Activated gamma-delta T cell treated with Interleukin-2 at 50 U/mL for 16 hours (primary cell): ENCODE measurements around the gene TMEM187.

Experiments used
- DNase-seq: peaks from one replicate; pipeline ENCODE4 v3.0.0-alpha.2; 2020

TMEM187 gene

DNA sequence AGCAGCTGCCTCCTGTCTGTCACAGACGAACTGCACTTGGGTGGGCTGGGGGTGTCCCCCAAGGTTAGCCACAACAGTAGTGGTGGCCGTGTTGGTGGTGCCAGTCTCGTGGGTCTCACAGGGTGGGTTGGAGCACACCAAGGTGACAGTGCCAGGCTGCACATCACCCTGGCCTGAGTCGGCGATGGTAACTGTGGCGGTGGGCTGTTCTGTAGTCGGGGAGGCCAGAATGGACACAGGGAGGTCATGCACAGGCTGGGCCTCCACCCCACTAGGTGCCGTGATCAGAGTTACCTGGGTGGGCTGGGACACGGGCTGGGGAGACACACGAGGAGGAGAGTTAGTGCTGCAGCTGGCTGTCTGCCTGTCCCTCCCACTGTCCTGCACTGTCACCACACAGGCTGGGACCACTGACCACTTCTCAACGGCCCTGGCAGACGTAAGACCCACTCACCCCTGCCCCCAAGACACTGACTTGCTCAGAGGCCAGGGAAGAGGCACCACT lies 17.3 kb upstream of the TMEM187 start:
- no peak for DNase-seq

DNA sequence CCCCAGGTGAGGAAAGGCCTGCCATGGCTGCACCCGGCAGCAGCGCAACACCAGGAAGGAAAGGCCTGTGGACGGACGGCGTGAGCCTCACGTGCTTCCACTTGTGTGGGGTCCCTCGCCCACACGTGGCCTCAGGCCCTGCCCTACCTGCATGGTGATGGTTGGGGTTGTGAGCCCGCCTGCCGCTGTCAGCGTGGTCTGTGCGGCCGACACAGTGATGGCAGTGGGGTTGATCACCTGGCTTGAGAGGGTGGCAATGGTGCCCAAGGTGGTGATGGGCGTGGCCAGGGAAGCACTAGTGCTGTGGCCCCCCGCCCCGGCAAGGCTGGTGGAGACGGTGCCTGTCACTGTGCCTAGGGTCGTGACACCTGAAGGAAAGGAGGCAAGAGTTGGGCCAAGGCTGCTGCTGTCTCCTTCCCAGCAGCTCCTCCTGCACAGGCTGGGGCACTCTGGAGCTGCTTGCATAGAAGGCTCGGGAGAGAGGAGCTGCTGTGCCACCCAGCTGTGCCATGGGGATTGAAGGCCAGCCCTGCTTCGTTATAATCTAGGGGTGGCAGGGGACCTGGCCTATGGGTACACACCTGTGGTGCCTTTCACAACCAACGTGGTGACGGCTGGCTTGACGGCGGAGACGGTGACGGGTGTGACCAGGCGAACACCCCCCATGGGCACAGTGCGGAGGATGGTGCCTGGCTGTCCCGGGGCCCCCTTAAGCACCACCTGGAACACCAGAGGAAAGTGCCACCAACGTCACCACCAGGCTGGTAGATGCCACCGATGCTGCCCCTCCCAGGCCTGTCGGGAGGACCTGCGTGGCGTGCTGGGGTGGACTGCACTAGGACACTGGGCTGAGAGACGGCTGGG lies 16.3 kb upstream of the TMEM187 start:
- DNase-seq = no peak

DNA sequence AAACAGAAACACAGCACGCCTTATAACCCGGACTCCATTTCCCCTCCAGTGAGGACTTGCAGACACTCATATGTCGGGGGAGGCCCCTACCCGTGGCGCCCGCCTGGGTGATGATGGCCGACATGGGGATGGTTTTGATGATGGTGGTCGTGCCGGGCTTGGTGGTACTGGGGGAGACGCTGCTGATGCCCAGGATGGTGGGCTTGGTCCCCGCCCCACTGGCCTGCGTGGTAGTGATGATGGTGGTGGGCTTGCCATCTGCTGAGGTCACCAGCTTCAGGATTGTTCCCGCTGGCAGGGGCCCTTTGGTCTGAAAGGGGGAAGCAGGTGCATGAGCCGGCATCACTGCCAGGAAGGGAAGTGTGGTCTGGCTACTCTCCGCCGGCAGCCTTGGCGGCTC lies 15.3 kb upstream of the TMEM187 start:
- DNase-seq = no peak

DNA sequence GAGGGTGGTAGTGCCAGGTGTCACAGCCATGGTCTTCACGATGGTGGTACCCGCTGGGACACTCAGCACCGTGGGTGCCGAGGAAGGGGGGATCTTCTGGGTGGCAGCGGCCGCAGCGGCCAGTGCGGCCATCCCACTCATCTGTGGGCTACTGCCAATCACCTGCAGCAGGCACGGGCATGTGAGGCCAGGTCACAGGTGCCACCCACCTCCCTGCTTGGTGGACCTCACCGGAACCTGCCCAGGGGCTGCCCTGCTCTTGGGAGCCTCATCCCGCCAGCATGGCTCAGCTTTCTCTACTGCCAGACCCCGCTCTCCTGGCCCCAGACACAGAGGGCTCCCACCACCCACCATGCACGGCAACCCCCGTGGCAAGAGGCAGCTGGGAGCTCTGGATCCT lies 13.9 kb upstream of the TMEM187 start:
- DNase-seq = no peak

DNA sequence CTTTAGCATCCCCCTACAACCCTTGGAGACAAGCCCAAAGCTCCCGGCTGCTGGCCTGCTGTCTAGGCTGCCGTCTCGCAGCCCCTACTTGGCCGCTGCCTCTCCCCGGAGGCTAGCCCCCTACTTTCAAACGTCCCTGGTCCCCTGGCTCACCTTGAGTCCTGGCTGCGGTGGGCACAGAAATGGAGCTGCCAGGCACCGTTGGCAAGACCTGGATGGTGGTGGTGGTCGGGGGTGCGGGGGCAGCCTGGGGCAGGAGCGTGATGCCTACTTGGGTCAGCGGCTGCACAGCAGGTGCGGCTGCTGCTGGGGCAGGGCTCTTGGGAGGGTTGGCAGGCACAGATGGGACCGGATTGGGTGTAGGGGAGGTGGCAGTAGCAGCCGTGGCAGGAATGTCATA lies 12.9 kb upstream of the TMEM187 start:
- no peak for DNase-seq

DNA sequence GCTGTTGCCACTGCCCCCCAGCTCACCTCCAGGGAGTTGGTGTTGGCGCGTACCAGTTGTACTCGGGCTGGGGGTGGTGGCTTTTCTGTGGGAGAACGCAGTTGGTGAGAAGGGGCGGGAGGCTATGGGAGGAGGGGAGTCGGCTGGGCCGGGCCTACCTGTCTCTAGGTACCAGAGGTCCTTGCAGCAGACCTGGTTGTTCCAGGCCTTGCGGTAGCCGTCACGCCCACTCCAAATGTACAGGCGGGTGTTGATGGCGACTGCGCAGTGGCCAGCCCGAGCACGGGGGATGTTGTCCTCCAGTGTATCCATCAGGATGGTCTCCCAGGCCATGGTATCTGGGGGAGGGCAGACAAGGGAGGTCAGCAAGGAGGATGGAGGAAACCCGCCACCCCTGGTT lies 12.5 kb upstream of the TMEM187 start:
- DNase-seq = no peak

DNA sequence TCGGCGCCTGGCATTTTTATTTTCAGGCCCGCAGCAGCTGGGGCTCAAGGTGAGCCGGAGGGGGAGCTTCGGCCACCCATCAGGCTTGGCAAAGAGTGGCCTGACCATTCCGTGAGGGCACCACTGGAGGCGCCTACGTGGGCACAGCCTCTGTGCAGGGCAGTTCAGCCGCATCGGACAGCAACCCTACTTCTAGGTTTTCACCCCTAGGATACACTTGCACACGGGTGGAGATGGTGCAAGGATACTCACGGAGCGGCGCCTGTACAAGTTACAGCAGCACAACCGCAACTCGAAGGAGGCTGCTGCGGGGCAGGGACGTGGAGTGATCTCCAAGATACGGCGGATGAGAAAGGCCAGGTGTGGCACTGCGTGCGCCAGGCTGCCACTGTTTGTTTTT lies 11.8 kb upstream of the TMEM187 start:
- no peak for DNase-seq

DNA sequence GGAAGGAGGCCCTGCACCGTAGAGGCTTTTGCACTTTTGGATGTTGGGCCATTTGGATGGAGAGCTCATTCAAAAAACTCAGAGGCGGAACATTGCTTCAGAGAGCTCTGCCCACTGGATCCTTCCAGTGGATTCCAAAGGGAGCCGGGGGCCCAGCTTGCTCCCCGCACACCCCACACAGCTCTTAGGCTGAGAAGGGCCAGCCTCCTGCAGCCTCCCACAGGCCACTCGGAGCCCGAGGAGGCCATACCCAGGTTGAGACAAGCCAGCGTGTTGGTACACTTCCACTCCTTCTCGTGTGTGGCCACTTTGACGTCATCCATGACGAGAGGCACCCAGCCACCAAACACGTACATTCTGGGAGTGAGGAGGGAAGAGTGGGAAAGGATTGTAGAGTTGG lies 11.3 kb upstream of the TMEM187 start:
- DNase-seq = no peak

DNA sequence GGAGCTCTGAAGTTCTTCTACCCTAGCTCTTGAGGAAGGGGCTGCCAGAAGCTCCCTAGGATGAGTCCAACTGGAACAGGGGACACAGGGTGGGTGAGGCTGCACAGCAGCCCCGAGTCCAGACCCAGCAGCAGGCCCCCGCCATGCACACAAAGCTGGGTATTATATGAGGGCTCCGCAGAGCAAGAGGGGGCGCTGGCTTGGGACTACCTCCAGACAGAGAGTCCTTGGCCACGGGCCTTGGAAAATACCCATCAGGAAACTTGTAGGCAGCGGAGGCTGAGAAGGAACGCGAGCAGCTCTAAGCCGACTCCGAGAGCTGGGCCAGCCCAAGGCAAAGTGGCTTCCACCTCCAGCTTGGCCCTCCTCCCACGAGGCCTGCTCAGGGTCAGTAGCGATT lies 9.0 kb upstream of the TMEM187 start:
- no peak for DNase-seq

DNA sequence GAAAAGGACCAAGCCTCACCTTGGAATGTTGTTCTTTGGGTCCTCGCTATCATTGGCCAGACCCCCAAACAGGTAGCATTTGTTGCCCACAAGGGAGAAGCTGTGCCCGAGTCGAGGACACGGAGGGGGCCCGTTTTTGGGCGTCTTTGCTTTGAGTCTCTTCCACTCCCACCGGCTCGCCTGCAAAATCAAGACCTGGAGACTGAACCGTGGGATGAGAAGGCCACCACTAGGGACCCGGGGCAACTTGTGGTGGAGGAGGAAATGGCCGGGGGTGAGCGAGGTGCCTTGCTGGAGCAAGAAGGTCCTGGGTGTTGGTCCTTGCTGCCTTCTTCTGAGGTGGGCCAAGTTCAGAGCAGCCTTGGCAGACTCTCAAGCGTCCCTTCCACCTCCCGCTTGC lies 8.4 kb upstream of the TMEM187 start:
- no peak for DNase-seq

DNA sequence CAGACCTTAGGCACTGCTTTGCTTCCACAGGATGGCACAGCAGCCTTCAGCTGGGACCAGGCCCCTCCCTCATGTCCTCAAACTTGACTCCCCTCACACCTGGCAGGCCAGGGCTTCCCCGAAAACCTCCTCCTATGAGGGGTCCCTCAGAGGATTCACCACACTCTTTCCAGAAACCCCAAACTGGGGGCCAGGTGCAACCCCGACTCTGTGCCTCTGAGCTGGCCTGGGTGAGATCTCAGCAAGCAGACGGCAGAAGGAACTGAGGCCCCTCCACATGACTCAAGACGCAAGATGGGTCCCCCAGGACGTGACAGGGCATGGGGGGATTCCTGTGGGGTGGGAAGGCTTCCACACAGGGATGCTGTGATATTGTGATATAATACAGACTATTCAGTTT lies 7.1 kb upstream of the TMEM187 start:
- no peak for DNase-seq

DNA sequence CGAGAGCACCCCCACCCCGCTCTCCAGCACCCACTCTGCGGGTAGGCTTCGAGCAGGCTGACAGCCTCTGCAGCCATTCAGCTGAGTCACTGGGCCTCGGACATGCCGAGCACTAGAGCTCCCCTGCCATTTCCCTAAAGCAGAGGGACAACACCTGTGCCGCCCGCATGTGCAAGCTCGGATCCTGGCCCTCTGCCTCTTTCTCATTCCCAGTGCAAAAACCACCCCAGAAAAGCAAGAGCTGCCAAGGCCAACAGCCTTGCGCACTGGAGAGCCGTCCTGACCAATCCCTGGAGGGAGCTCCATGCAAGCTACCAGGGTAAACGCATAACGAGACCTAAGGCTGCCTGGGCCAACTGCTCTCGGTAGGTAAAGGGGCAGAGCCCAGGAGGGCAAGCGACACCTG lies 6.3 kb upstream of the TMEM187 start:
- DNase-seq = no peak

DNA sequence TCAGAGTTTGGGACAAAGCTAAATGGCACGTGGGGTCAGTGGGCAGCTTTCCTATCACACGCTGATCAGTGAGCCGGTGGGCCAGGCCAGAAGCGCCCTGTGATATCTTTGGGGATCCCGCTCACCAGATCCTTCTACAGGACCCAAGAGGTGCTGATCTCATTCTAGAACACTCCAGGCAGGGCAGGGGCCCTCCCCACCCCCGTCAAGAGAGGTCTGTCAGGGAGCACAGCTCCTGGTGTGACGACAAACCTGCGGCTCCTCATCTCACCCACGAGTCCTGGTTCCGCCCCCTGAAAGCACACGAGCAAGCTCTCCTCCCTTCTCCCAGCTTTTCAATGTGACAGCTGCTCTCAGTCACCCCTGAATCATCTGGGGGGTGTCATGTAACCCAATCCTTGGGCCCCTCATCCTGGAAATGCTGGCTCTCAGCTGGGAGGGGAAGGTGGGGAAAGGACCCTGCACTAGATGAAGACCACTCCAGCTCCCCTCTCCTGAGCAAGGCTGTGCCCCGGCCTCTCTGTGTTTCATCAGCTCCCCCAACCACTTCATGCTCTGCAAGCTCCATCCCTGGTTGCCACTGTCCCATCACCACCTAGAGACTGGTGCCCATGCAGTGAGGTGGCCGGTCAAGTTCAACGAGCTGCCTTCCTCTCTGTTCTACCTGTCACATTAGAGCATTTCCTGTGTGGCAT lies 5.6 kb upstream of the TMEM187 start:
- DNase-seq = no peak

DNA sequence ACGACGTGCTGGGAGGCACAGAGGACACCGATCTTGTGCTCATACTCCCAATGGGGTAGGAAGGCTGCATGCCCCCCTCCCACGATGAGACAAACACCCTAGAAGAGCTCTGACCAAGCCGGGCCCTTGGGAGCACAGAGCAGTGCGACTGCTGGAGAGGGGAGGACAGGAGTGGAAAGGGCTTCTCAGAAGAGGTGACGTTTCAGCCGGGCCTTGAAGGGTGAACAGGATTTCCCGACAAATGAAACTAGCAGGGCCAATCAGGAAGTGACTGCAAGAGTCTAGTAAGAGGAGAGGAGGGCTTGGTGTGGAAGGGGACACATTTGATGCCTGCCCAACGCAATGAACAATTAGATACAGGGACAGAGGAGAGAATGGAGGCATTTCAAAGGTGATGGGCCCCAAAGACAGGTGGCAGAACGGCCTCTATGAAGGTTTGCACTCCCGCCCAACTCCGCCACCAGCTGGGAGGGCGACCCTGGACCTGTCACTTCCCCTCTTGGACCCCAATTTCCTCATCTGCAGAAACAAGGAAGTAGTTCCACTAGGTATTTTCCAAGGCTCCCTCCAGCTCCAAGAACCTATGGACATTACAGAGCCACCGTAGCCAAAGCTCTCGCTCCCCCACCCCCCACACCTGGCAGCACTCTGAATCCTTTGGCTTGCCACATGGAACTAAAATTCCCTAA lies 4.9 kb upstream of the TMEM187 start:
- no peak for DNase-seq

DNA sequence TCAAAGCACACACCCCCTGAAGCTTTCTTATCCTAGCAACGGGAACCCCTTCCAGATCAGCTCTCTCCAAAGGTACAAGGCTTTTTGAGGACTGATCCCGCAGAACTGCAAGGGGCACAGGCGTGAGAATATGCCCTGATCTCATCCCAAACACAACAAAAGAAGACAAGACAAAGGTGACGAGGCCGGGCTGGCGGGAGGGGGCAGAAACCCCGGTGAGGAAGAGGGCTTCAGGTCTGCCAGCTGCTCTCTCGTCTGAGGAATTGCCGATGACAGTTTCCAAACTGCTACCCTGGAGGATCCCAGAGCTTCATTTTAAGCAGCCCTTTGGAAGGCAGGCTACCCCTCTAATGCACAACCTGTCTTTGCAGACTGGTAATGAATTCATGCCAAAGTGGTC lies 4.3 kb upstream of the TMEM187 start:
- no peak for DNase-seq

DNA sequence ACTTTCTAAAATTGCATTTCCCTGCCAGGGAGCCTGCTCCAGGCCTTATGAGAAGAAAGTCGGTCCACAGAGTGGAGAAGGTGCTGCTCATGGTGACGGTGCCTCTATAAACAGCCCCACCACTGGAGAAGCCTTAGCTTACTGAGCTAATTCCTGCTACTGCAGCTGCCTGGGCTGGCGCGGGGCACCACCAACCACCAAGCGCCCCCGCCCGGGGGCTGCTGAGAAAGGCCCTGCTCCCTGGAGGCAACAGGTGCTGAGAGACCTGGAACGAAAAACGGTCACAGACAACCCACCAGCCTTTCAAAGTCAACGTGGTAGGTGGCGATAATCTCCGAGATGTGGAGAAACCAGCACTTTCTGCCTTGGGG lies 3.8 kb upstream of the TMEM187 start:
- no peak for DNase-seq

DNA sequence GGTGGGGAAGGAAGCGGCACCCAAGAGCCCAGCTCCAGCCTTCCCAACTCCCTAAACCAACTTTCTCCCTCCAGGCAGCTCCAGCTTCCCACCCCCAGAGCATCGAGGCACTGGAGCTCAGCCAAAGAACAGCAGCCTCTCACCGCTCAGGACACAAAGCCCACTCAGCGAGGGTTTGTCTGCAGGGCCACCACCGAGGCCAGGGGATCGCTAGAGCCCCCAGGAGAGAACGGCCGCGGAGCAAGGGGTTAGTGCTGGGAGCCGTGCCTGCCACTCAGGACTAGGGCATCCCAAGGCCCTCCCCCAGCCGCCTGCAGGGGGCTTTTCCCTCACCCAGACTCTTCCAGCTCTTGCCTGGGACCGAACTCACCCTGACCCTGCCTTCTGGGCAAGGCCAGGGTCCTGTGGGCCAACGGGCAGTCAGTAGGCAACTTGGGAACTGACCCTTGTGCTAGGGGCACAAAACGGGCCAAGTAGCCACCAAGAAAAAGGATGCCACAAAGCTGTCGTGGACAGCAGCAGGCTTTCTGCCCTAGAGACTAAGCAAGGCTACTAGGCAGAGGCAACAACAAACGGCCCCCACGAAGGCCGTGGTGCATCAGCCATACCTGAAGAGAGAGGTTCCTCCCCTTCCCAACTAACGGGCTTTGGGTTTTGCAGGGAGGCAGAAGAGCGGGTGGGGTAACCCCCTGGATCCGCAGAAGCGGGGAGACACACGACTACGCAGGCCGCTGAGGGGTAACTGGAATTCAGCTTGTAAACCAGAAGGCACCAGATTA lies 3.2 kb upstream of the TMEM187 start:
- no peak for DNase-seq

DNA sequence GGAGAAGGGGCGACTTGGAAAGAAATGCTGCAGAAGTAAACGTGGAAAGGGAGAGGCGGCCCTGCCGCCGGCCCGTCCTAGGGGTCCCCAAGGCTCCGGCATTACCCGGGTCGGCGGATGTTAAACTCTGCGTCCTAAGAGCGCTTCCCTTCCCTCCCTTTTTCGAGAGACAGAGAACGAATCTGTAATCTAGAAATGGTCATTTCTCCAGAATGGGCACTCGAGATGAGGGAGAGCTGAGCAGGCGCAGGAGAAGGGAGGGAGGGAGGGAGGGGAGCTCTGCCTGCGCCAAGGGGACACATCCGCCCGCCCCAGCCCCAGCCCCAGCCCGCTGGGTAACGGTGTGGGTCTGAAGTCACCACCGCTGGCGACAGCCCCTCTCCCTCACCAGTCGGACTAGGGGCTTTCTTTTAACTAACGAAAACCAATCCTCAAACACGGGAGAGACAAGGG lies 2.6 kb upstream of the TMEM187 start:
- DNase-seq = no peak

DNA sequence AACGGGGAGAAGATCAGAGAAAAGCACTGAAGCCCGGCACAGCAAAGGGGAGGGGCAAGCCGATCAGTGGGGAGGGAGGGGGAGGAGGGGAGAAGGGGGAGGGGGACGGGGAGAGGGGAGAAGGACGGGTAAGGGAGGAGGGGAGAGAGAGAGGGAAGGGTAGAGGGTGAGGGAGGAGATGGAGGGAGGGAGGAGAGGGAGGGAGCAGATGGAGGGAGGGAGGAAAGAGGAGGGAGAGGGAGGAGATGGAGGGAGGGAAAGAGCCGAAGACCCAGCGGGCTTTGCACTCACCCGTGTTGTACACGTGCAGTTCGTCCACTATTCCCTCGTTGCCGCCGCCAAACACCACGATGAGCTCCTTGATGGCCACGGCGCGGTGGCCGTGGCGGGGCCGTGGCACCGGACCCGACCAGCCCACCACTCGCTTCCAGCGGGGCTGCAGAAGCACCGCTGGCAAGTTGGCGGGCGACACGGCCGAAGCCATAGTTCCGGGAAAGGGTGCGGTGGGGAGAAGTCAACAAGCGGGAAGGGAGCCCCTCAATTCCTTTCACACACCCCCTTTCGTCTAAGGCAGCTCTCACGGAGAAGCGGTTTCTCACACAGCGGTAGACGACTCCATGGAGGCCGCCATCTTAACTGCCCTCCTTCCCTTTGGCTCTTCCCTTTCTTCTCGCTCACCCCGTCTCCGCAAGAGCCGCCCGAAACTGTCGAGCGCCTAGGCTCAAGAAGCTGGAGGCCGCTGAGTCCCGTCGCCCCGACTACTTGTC lies 2.0 kb upstream of the TMEM187 start:
- DNase-seq = no peak

DNA sequence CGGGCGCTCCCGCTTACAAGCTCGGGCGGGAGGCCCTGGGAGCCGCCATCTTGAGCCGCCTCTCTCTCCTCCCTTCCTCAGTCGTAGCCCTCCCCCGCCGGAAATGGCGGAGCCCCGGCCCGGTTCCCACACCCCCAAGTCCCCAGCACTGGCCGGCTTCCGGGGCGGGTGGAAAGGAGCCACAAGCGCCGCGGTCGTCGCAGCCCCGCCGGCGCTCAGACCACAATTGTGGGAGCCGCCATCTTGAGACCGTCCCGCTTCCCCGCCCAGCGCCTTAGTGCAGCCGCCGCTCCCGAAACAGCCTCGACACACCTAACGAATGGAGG lies 1.5 kb upstream of the TMEM187 start:
- peak; percentile 91 for DNase-seq

DNA sequence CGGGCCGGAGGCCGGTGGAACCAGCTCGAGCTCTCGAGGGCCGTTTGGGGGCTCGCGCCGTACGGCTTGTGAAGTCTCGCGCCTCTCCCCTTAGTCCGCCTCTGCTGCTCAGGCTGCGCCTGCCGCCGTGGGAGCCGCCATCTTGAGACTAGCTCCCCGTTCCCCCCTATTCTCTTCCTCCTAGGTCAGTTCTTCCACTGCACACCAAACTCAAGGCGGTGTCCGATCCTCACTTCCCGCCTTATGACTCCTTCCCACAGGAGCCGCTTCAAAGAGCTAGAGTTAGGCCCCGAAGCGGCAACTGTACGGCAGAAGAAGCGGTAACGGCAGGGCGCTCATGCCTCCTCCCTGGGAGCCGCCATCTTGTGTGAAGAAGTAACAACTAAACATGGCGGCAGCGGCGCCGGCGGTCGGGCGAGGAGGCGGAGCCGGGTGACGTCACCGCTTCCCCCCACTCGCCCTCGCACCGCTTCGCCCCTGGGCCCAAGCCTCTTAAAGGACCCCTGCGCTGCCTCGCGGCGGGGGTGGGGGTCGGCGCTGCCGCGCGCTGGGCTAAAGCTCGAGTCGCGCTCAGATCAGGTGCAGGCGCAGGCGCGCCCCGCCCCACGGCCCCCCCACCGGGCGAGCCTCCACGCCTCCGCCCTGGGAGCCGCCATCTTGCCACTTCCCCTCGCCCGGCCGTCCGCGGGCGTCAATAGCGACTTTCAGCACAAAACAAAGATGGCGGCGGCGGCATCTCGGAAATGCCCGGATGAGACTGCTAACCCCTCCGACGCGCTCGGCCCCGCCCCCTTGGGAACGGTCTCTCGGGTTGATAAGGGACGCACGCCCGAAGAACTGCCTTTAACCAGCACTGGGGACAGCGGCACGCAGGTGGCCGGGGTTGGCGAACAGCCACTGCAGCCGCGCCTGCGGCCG lies 845 bp upstream of the TMEM187 start, which contains the start of gene HCFC1:
HCFC1 (minus strand) TSS at position 369 of the 918 bp plus-strand sequence. CDS start 978 bp downstream, outside the sequence.
- DNase-seq = peak; percentile 93
